Liver (tissue), 9 donors: ENCODE data around the gene ANGPTL4. TPM values are rescaled to one million over a fixed set of nuclear protein-coding genes. Genes with fewer than 3 reads are reported as not detected.

Experiments
- DNase-seq: peaks from one replicate; pipeline ENCODE4 v3.0.0-alpha.2; 2017; ENCODE audit warnings: low spot score
- H3K27ac ChIP-seq, 2 donors: one replicate each; pipeline ENCODE4 v1.7.0; 2013; ENCODE audit warnings: inconsistent platforms in 2 of 2, low read length in 2 of 2, control low read depth in 1 of 2, low read depth in 1 of 2, mild to moderate bottlenecking in 1 of 2
- H3K27me3 ChIP-seq, 4 donors: one replicate each; pipeline versions ENCODE4 v1.6.1 to v1.7.0; 2013; ENCODE audit warnings: low read length in 3 of 4, inconsistent platforms in 1 of 4, mild to moderate bottlenecking in 1 of 4, moderate library complexity in 1 of 4; ENCODE audit not compliant: control insufficient read depth in 4 of 4, insufficient read depth in 4 of 4
- H3K36me3 ChIP-seq, 4 donors: one replicate each; pipeline versions ENCODE4 v1.6.1 to v1.7.0; 2013; ENCODE audit warnings: low read length in 3 of 4, mild to moderate bottlenecking in 3 of 4, low read depth in 1 of 4, moderate library complexity in 1 of 4; ENCODE audit not compliant: control insufficient read depth in 4 of 4, insufficient read depth in 3 of 4
- H3K4me1 ChIP-seq, 4 donors: one replicate each; pipeline versions ENCODE4 v1.6.1 to v1.7.0; 2013; ENCODE audit warnings: low read length in 3 of 4, mild to moderate bottlenecking in 3 of 4, moderate library complexity in 1 of 4; ENCODE audit not compliant: control insufficient read depth in 4 of 4, insufficient read depth in 4 of 4
- H3K4me3 ChIP-seq, 3 donors: one replicate each; pipeline versions ENCODE4 v1.6.1 to v1.7.0; 2013; ENCODE audit warnings: low read length in 3 of 3, control low read depth in 1 of 3, low read depth in 1 of 3, mild to moderate bottlenecking in 1 of 3
- H3K9ac ChIP-seq, 2 donors: one replicate each; pipeline ENCODE4 v1.7.0; 2013; ENCODE audit warnings: low read length in 2 of 2, mild to moderate bottlenecking in 2 of 2, moderate library complexity in 2 of 2, control low read depth in 1 of 2, low read depth in 1 of 2
- H3K9me3 ChIP-seq, 4 donors: one replicate each; pipeline versions ENCODE4 v1.6.1 to v1.7.0; 2013; ENCODE audit warnings: low read length in 3 of 4; ENCODE audit not compliant: control insufficient read depth in 4 of 4
- EGR1 ChIP-seq, 2 donors: IDR thresholded peaks; 2 replicates each; pipeline ENCODE4 v1.6.1; 2016 to 2018; ENCODE audit warnings: antibody characterized with exemption in 2 of 2, low read depth in 2 of 2
- FOXA1 ChIP-seq: IDR thresholded peaks from 2 replicates; pipeline ENCODE4 v1.6.1; 2016; ENCODE audit warnings: antibody characterized with exemption
- GABPA ChIP-seq, 2 donors: IDR thresholded peaks in 1 of 2; conservative IDR thresholded peaks in 1 of 2; 2 replicates each; pipeline ENCODE4 v1.6.1; 2016; ENCODE audit warnings: antibody characterized with exemption in 2 of 2, mild to moderate bottlenecking in 1 of 2, moderate library complexity in 1 of 2
- HNF4A ChIP-seq, 2 donors: conservative IDR thresholded peaks; 2 replicates each; pipeline ENCODE4 v1.6.1; 2016; ENCODE audit warnings: antibody characterized with exemption in 2 of 2, mild to moderate bottlenecking in 2 of 2
- HNF4G ChIP-seq: IDR thresholded peaks from 2 replicates; pipeline ENCODE4 v1.6.1; 2016; ENCODE audit warnings: antibody characterized with exemption
- NR2F2 ChIP-seq: IDR thresholded peaks from 2 replicates; pipeline ENCODE4 v1.6.1; 2016; ENCODE audit warnings: antibody characterized with exemption
- RAD21 ChIP-seq, 2 donors: IDR thresholded peaks; 2 replicates each; pipeline ENCODE4 v1.6.1; 2016; ENCODE audit warnings: antibody characterized with exemption in 2 of 2, mild to moderate bottlenecking in 2 of 2
- RXRA ChIP-seq, 2 donors: IDR thresholded peaks; 2 replicates each; pipeline ENCODE4 v1.6.1; 2017 to 2018; ENCODE audit warnings: antibody characterized with exemption in 2 of 2, mild to moderate bottlenecking in 1 of 2
- SP1 ChIP-seq: IDR thresholded peaks from 2 replicates; pipeline ENCODE4 v1.6.1; 2018; ENCODE audit warnings: antibody characterized with exemption, mild to moderate bottlenecking
- TAF1 ChIP-seq: conservative IDR thresholded peaks from 2 replicates; pipeline ENCODE4 v1.6.1; 2016; ENCODE audit warnings: antibody characterized with exemption, mild to moderate bottlenecking
- YY1 ChIP-seq: IDR thresholded peaks from 2 replicates; pipeline ENCODE4 v1.6.1; 2016; ENCODE audit warnings: antibody characterized with exemption, mild to moderate bottlenecking
- WGBS: extraction: QIAGEN DNeasy Blood & Tissue Kit; methylation state at CpG from one replicate; pipeline ENCODE4 v1.1.7; 2013; 5-methylcytosine and 5-hydroxymethylcytosine counted together
- polyA plus RNA-seq, 2 donors: library from polyadenylated mRNA; stranded (reverse) in 1 of 2; unstranded in 1 of 2; fragments of 200-250 nt in 1 of 2; fragments of >200 nt in 1 of 2; fragmentation: Nextera tagmentation in 1 of 2; extraction: Ambion mirVana in 1 of 2; gene quantifications; one replicate each; pipeline versions ENCODE4 v1.2.1 to v1.2.3, GENCODE V29; 2013 to 2015
- total RNA-seq, 2 donors: library from RNA; depleted of rRNA; stranded (reverse); fragments of >200 nt; gene quantifications; one replicate each; pipeline ENCODE4 v1.2.3, GENCODE V29; 2014
- TF ChIP-seq, protein P1 (sequence below): IDR thresholded peaks from 2 replicates; pipeline ENCODE4 v1.6.1; 2016; ENCODE audit warnings: antibody characterized with exemption
- TF ChIP-seq, protein P2 (sequence below): IDR thresholded peaks from 2 replicates; pipeline ENCODE4 v1.6.1; 2016; ENCODE audit warnings: antibody characterized with exemption
- TF ChIP-seq, protein P3 (sequence below): fragments of 150-350 bp; IDR thresholded peaks from 2 replicates; pipeline ENCODE4 v1.5.1; 2017; ENCODE audit warnings: improper control_type of control experiment, low read depth, low read length; ENCODE audit not compliant: missing input control
- TF ChIP-seq, protein P4 (sequence below): IDR thresholded peaks from 2 replicates; pipeline ENCODE4 v1.6.1; 2016; ENCODE audit warnings: antibody characterized with exemption, mild to moderate bottlenecking
- TF ChIP-seq, protein P5 (sequence below): IDR thresholded peaks from 2 replicates; pipeline ENCODE4 v1.6.1; 2016; ENCODE audit warnings: antibody characterized with exemption
- donor health status: healthy.
- donor health status: healthy.
- donor health status: healthy.
- donor health status: healthy.
- donor health status: healthy.

The ANGPTL4 gene
- total and polyA plus RNA-seq, 4 donors, result 0.65 to 144 (median 71.6) TPM

DNA sequence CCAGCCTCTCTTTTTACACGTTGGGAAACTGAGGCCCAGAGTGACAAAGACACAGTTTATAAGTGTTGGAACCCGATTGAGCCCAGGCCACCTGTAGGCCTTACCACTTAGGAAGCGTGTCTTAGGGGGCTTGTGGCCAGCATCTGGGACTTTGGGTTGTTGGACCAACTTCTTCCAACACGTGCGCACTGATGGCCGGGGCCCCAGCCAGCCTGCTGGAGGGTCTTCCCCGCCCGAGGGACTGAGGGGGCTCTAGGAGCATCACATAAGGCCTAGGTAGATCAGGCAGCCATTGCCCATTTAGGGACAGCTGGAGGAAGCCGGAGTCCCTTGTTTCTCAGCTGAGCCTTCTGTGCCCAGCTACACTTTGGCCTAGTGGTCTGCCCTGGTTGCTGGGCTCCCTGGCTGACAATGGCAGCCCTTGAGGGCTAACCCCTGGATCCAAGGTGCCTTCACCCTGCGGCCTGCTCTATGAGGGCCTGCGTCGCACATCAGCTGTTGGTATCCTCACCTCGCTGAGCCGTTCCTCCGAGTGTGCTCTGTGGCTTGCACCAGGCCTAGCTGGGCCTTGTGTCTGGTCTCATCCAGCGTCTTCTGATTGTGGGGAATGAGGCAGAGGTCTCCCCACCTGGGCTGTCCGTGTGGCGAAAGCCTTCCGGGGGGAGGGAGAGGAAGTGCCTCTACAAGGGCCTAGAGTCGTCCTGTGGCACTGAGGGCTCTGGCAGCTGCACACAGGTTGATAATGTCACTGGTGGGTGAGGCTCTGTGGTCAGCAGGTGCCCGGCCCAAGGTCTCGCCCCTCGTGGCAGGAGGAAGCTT is 27.5 kb downstream of the ANGPTL4 start:
- Histone ChIP-seq H3K36me3 (peaks cover 0 to 3% (median 0%) of the 10 kb centered on the region in 4 donors), H3K9ac (peak overlapping the region; percentile 19 to 41), H3K4me1 (peaks cover 19 to 56% (median 46%) of the 10 kb centered on the region in 4 donors), H3K27me3 (no peaks in the 10 kb centered on the region), H3K9me3 (no peaks in the 10 kb centered on the region), H3K27ac (peak overlapping the region; percentile 100), H3K4me3 (peak overlapping the region; percentile 25 to 54 (median 29))
- whole genome bisulfite sequencing, result 76% methylated on average over 23 of the region's 23 CpGs
- TF ChIP-seq, protein P1, sequence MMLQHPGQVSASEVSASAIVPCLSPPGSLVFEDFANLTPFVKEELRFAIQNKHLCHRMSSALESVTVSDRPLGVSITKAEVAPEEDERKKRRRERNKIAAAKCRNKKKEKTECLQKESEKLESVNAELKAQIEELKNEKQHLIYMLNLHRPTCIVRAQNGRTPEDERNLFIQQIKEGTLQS, result no peak
- TF ChIP-seq YY1 (no peak), GABPA (IDR thresholded peaks at IDR 0.05 in 1 of 2, conservative IDR thresholded peaks at IDR 0.05 in 1 of 2) (no peak), RAD21 (IDR thresholded peaks at IDR 0.05) (no peak), HNF4G (no peak), EGR1 (IDR thresholded peaks at IDR 0.05; ENCODE audit: low read depth in 2 of 2) (no peak)
- no peak for DNase-seq

DNA sequence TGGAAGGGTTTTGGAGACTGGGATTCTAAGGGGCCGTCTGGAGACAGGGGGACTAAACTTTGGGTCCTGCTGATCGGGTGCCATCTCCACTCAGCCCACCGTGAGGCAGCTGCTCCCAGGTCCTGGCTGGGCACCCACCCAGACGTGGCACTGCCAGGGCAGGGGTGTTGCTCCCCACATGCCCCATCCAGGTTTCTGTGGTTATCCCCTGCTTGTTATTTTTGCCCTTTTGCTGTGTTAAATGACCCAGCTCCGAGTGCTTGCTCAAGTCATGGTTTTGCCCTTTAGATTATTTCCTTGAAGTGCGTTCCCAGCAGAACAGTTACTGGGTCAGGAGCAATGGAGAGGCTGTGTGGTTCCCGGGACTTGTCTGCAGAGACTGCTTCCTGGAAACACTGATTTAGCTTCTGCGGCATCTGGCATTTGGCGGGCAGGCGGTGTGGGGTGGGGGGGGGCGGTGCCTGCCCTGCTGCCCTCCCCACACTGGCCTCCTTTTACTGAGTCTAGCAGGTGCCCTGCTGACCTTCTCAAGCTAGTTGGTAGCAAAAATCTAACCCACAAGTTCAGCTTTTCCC is 28.1 kb downstream of the ANGPTL4 start:
- Histone ChIP-seq H3K4me3 (peak overlapping the region in 1 of 3 donors; percentile 7), H3K9ac (peak overlapping the region; percentile 19 to 47), H3K36me3 (no peaks in the 10 kb centered on the region), H3K9me3 (no peaks in the 10 kb centered on the region), H3K27me3 (no peaks in the 10 kb centered on the region), H3K4me1 (peaks cover 19 to 60% (median 47%) of the 10 kb centered on the region in 4 donors), H3K27ac (peak overlapping the region; percentile 100)
- DNase-seq, result no peak
- WGBS, result 31% methylated on average over 11 of the region's 11 CpGs
- TF ChIP-seq YY1, result no peak
- TF ChIP-seq RAD21 (IDR thresholded peaks at IDR 0.05), result peak in 1 of 2 donors; percentile 30
- TF ChIP-seq FOXA1, result no peak
- TF ChIP-seq HNF4A (conservative IDR thresholded peaks at IDR 0.05), result peak; percentile 6 to 17
- TF ChIP-seq NR2F2, result peak; percentile 49
- TF ChIP-seq, protein P2, sequence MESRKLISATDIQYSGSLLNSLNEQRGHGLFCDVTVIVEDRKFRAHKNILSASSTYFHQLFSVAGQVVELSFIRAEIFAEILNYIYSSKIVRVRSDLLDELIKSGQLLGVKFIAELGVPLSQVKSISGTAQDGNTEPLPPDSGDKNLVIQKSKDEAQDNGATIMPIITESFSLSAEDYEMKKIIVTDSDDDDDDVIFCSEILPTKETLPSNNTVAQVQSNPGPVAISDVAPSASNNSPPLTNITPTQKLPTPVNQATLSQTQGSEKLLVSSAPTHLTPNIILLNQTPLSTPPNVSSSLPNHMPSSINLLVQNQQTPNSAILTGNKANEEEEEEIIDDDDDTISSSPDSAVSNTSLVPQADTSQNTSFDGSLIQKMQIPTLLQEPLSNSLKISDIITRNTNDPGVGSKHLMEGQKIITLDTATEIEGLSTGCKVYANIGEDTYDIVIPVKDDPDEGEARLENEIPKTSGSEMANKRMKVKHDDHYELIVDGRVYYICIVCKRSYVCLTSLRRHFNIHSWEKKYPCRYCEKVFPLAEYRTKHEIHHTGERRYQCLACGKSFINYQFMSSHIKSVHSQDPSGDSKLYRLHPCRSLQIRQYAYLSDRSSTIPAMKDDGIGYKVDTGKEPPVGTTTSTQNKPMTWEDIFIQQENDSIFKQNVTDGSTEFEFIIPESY, result no peak
- TF ChIP-seq, protein P3, sequence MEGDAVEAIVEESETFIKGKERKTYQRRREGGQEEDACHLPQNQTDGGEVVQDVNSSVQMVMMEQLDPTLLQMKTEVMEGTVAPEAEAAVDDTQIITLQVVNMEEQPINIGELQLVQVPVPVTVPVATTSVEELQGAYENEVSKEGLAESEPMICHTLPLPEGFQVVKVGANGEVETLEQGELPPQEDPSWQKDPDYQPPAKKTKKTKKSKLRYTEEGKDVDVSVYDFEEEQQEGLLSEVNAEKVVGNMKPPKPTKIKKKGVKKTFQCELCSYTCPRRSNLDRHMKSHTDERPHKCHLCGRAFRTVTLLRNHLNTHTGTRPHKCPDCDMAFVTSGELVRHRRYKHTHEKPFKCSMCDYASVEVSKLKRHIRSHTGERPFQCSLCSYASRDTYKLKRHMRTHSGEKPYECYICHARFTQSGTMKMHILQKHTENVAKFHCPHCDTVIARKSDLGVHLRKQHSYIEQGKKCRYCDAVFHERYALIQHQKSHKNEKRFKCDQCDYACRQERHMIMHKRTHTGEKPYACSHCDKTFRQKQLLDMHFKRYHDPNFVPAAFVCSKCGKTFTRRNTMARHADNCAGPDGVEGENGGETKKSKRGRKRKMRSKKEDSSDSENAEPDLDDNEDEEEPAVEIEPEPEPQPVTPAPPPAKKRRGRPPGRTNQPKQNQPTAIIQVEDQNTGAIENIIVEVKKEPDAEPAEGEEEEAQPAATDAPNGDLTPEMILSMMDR, result no peak
- TF ChIP-seq RXRA (IDR thresholded peaks at IDR 0.05), result peak; percentile 42 to 48
- TF ChIP-seq, protein P4, sequence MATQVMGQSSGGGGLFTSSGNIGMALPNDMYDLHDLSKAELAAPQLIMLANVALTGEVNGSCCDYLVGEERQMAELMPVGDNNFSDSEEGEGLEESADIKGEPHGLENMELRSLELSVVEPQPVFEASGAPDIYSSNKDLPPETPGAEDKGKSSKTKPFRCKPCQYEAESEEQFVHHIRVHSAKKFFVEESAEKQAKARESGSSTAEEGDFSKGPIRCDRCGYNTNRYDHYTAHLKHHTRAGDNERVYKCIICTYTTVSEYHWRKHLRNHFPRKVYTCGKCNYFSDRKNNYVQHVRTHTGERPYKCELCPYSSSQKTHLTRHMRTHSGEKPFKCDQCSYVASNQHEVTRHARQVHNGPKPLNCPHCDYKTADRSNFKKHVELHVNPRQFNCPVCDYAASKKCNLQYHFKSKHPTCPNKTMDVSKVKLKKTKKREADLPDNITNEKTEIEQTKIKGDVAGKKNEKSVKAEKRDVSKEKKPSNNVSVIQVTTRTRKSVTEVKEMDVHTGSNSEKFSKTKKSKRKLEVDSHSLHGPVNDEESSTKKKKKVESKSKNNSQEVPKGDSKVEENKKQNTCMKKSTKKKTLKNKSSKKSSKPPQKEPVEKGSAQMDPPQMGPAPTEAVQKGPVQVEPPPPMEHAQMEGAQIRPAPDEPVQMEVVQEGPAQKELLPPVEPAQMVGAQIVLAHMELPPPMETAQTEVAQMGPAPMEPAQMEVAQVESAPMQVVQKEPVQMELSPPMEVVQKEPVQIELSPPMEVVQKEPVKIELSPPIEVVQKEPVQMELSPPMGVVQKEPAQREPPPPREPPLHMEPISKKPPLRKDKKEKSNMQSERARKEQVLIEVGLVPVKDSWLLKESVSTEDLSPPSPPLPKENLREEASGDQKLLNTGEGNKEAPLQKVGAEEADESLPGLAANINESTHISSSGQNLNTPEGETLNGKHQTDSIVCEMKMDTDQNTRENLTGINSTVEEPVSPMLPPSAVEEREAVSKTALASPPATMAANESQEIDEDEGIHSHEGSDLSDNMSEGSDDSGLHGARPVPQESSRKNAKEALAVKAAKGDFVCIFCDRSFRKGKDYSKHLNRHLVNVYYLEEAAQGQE, result no peak
- TF ChIP-seq HNF4G, result no peak
- no peak for TF ChIP-seq GABPA (IDR thresholded peaks at IDR 0.05 in 1 of 2, conservative IDR thresholded peaks at IDR 0.05 in 1 of 2)
- TF ChIP-seq, protein P5, sequence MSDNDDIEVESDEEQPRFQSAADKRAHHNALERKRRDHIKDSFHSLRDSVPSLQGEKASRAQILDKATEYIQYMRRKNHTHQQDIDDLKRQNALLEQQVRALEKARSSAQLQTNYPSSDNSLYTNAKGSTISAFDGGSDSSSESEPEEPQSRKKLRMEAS, result no peak
- TF ChIP-seq EGR1 (IDR thresholded peaks at IDR 0.05; ENCODE audit: low read depth in 2 of 2), result no peak
- TF ChIP-seq, protein P1, result no peak
- TF ChIP-seq TAF1, result no peak
- no peak for TF ChIP-seq SP1
